SW 1271 (cell line): ENCODE data around the gene NTS.

Experiments
- DNase-seq, 2 experiments: peaks; one replicate each; lab custom pipeline; 2025; lab: John Stamatoyannopoulos, UW

The NTS gene

GRCh38 chr12:85874031-85874461 is at the start of gene NTS:
NTS (plus strand) TSS chr12:85874295; CDS start chr12:85874404, 109 bp downstream.
- no peak for DNase-seq

- DNase-seq = no peak
Measured at GRCh38 chr12:85825746-85826145, 48.3 kb upstream of the NTS start.

- no peak for DNase-seq
Measured at GRCh38 chr12:85828576-85828975, 45.5 kb upstream of the NTS start.

DNA sequence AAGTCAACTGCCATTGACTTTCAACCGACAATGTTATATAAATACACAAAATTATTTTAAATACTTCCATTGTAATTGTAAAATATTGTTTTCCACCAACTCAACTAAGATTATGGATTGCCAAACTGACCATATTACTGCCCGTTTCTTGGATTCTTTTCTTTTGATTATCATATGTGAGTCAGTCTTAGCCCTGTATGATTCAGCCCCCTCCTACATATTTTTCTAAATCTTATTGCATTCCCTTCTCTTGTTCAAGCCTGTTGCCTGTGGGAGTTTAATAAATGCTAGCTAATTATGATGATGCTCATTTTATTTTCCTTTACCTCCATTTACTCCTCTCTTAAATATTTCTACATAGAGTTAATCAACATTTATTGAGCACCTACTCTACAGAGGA is 44.7 kb upstream of the NTS start:
- DNase-seq = no peak

DNA sequence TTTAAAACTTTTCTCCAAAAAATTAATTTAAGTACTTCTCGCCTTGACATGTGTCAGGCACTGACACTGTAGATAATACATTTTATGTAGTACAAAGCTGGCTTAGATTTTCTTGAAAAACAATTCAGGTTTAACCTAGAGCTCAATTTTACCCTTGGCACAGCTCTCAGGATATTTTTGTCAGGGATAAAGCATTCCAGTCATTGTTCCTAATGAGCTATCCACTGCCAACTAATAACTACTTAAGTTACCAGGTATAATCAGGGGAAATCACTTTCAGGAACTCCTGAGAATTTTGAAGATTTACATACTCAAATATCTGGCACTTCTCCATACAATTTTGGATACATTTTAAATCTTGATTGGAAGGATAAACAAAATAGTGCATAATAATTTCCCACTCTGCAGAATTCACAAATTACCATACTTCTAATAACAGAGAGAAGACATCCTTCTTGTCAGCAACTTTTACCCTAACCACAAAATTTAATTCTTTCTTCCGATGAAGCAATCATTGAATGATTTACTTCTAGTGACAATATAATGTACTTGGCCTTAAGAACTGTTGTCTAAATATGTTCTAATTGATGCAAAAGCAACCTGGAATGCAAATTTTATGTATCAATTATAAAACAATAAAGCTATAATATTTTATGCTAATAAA is 42.6 kb upstream of the NTS start:
- no peak for DNase-seq

GRCh38 chr12:85833579-85833978 is 40.5 kb upstream of the NTS start:
- no peak for DNase-seq

DNA sequence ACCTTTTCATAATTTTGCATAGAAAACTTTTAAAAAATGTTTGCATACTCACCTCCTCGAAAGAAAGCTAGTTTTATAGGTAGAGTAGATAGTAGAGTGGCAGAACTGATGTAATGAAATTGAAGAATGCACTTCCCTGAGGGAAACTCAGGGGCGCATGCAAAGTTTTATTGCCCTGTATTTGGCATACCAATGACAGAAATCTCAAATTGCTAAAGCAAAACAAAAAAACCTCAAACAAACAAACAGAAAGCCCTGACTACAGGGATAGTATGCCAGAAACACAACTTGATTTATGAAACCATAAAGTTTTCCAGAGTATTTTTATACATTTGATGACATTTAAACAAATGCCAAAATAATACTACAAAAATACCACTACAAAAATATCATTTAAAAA is 39.7 kb upstream of the NTS start:
- DNase-seq = no peak

DNA sequence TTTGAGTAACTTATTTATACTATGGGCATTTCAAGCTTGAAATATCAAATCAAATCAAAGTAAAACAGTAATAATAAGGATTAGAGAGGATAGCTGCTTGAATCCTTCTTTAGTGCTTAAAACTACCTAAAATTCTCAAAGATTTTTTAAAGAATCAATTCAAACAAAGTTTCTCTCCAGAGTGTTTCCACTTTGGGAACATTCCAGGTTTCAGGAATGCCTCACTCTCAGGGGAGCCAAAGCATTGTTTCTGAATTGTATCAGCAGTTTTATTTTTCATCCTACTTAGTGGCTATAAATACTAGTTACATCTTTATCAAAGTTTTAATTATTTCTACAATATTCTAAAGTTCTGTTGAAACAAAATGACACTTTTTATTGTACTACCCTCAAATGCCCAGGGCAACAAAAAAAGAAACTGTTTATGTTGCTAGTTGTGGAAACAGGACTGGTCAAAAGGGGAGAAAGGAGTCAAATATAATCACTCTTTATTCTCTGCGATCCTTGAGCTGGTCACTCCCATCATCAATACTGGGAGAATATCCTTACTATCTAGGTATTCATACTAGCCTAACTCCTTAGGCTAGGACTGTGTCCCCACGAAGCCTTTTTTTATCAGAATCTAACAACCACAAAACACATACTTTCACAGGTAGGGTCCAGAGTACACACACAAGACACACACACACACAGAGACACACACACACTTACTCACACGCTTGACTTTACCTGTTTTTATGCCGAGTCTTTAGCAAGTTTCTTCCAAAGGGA is 38.5 kb upstream of the NTS start:
- no peak for DNase-seq

DNA sequence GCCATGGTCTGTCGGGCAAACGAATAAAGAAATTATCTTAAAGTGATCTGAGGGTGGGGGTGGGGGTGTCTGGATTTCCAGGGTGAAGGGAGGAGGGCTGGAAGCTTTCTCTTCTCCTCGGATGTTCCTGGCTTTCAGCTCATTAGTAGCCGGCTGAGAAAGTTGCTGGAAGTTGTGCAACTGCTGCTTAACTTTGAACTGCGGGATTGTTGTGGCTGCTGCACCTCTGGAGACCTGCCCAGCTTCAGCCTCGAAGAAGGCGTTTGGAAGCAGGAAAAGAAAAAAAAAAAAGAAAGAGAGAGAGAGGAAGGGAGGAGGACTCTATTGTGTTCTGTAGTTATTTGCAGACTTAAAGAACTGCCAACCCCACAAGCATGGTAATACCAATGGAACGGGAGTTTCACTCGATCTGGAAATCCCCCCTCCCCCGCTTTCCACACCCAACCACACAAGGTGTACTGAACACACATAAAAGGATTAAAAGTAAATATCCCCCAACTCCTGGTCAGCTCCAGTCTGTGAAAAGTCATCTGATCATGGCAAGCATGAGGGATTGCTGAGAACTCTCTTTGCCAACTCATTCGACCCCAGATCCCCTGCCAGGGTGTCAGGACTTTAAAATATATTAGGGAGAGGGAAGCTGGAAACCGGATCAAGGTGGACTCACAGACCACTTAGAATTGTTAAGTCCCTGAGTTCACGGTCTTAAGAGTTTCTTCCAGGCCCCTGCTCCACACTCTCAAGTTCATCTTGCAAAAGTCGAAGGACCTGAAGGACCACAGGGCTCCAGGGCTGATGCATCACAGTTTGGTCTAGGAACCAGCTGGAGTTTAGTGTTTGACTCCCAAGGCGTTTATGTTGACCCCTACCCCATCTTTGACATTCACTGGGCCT is 37.7 kb upstream of the NTS start, which contains the start of gene RASSF9:
RASSF9 (minus strand) TSS at position 213 of the 894 bp plus-strand sequence; CDS start at position 5, 208 bp downstream.
- DNase-seq = no peak

- no peak for DNase-seq
Measured at GRCh38 chr12:85843606-85844310, 30.3 kb upstream of the NTS start.

GRCh38 chr12:85849344-85849743 is 24.8 kb upstream of the NTS start:
- no peak for DNase-seq

GRCh38 chr12:85855305-85855704 is 18.8 kb upstream of the NTS start:
- no peak for DNase-seq

- DNase-seq = no peak
Measured at GRCh38 chr12:85856966-85857365, 17.1 kb upstream of the NTS start.

DNA sequence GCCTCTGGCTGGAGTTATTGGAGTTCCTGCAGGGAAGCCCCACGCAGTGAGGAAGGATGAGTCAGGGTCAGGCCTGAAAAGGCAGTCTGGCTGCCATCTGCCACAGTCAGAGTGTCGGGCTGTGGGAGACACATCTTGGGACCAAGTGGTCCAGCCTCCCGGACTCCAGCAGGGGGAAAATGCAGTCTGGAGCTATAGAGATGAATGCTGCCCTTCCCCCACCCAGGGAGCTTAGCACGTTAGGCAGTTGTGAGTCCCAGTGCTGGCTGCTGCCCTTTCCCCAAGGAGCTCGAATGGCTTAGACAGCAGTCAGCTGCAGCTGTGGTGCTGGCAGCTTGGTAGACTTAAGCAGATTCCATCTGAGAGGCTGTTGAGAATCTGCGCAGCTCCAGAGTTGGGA is 8.2 kb upstream of the NTS start:
- no peak for DNase-seq

DNA sequence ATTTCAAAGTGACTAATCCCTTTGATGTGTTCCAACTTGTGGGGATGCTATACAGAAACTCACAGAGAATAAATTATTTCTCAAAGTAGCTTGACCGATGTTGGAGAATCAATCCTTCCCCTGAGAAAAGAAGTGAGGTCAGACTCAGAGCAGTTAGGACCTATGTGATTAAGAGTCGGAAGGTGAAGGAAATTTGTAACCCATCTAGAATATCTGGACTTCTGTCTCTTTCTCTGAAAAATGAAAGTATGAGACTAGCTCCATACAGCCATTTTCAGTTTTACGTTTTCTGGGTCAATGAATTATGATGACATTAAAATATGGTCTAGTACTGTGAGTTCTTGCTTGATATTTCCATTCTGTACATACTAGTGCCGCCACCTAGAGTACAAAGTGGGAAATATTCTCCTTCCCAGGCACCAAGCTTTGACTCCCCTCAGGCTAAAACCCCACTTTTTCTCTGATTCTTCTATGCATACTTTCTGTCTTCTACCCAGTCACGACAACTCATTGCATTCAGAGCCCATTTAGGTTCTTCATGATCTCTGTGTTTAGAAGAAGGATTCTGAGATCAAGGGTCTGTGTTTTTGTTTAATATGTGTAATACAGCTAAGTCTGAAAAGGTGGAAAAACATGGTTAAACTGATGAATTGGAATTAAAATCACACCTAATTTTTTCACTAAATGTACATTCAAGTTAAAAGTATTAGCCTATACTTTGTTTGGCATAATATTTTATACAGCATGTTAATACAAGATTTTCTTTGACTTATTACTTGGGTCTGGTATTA is 6.9 kb upstream of the NTS start:
- peak in 1 of 2 experiments; percentile 53 for DNase-seq

- DNase-seq = peak; percentile 30 to 57
Measured at GRCh38 chr12:85872497-85873091, 1.5 kb upstream of the NTS start.

DNA sequence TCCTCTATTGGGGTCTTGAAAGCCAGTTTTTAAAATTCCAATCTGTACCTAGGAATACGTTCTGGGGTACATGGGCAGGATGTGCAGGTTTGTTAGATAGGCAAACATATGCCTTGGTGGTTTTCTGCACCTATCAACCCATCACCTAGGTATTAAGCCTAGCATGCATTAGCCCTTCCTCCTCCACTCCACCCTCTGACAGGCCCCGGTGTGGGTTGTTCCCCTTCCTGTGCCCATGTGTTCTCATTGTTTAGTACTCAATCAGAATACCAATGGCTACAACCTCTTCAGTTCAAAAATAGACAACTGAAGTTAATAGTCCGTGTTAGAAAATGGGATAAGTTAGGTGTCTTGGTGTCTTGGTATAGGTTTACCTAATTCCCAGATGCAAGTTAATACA is 3.4 kb downstream of the NTS start:
- no peak for DNase-seq

- no peak for DNase-seq
Measured at GRCh38 chr12:85883763-85884162, 9.7 kb downstream of the NTS start.

- DNase-seq = no peak
Measured at GRCh38 chr12:85894653-85895052, 20.6 kb downstream of the NTS start.

DNA sequence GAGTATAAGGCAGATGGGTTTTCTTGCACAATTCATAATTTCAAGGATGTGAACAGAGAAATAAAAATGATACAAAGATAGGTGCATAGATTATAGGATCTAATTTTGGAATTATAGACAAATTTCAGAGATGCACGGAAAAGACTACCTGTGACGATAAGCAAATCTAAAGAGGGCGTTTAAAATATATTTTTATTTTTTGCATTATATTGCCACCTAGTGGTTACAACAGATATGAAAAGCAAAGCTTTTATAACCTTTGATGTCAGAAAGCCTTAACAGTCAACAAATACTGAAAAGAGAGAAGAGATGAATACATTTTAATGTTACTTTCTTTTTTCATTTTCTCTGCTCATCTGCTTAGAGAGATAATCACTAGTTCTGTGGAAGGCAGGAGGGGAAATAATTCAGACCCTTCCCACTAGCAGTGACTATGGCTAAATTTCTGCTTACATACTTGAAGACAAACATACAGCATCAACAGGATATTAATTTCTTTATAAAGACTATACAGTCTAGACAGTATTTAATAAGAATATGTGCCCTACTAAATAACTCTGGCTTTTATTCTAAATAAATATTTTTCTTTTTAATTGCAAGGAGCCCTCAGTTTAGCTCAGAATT is 46.3 kb downstream of the NTS start:
- DNase-seq = peak in 1 of 2 experiments; percentile 41
